Kidney (tissue), 14 donors: ENCODE measurements around the gene LRRC28. TPM values are rescaled to one million over a fixed set of nuclear protein-coding genes. Genes with fewer than 3 reads are reported as not detected.

Experiments used
- DNase-seq, 5 donors: peaks; one replicate each; pipeline ENCODE4 v3.0.0-alpha.2; 2013 to 2020
- FAIRE-seq: peaks from 2 replicates; lab custom pipeline; 2012; peaks lifted over from hg19 to GRCh38; lab: Jason Lieb, UNC
- H3K27ac ChIP-seq, 2 donors: one replicate each; pipeline ENCODE4 v1.7.0; 2013; ENCODE audit warnings: low read depth in 2 of 2, low read length in 2 of 2, inconsistent platforms in 1 of 2
- H3K27me3 ChIP-seq: one replicate; pipeline ENCODE4 v1.7.1; 2013; ENCODE audit warnings: low read length, inconsistent platforms; ENCODE audit not compliant: control insufficient read depth, insufficient read depth
- H3K36me3 ChIP-seq, 3 donors: one replicate each; pipeline versions ENCODE4 v1.7.0 to v1.7.1; 2013; ENCODE audit warnings: low read length in 3 of 3, control low read depth in 1 of 3, inconsistent platforms in 1 of 3; ENCODE audit not compliant: insufficient read depth in 3 of 3, control insufficient read depth in 2 of 3
- H3K4me1 ChIP-seq, 3 donors: one replicate each; pipeline versions ENCODE4 v1.7.0 to v1.7.1; 2013; ENCODE audit warnings: low read length in 3 of 3, inconsistent platforms in 1 of 3, low read depth in 1 of 3; ENCODE audit not compliant: control insufficient read depth in 2 of 3, insufficient read depth in 2 of 3
- H3K4me3 ChIP-seq, 3 donors: one replicate each; pipeline versions ENCODE4 v1.7.0 to v1.8.1; 2013; ENCODE audit warnings: low read length in 3 of 3, control low read depth in 1 of 3, inconsistent platforms in 1 of 3
- H3K9ac ChIP-seq, 3 donors: one replicate each; pipeline versions ENCODE4 v1.7.0 to v1.7.1; 2013; ENCODE audit warnings: low read length in 3 of 3, control low read depth in 1 of 3, inconsistent platforms in 1 of 3
- H3K9me3 ChIP-seq, 3 donors: one replicate each; pipeline versions ENCODE4 v1.7.0 to v1.7.1; 2013; ENCODE audit warnings: low read length in 3 of 3, control low read depth in 1 of 3, inconsistent platforms in 1 of 3; ENCODE audit not compliant: control insufficient read depth in 2 of 3, insufficient read depth in 1 of 3
- CTCF ChIP-seq: IDR thresholded peaks from 3 replicates; pipeline ENCODE4 v1.5.1; 2012; ENCODE audit warnings: mild to moderate bottlenecking, moderate library complexity, borderline replicate concordance; ENCODE audit not compliant: insufficient read depth; ENCODE audit errors: extremely low read depth
- intact Hi-C: fragments of 100-400 bp; cut with DNase I; formaldehyde crosslinking; loops from one replicate; pipeline ENCODE4 v1.11.1; 2022
- polyA plus RNA-seq: library from polyadenylated mRNA; stranded (reverse); fragments of 350-450 nt; fragmentation: Illumina TruSeq; extraction: RNeasy Lipid Tissue Mini Kit (QIAGEN cat#74804); gene quantifications from one replicate; pipeline ENCODE4 v1.2.3, GENCODE V29; 2014; ENCODE audit warnings: low read depth, low replicate concordance; ENCODE audit not compliant: insufficient read depth
- total RNA-seq: library from RNA; stranded (reverse); fragmentation: NEBNext Ultra II Directional; extraction: Animal tissue kit (Norgen Biotek cat#: 25700); gene quantifications from one replicate; pipeline ENCODE4 v1.2.1, GENCODE V29; 2021
- donor health status: control.
- donor health status: control.
- donor health status: control.
- donor health status: control.
- donor health status: control.
- donor health status: DM: yes; HTN: yes; CAD: no.
- donor health status: Normal renal cell carcinoma (clear cell type).

The LRRC28 gene
- total and polyA plus RNA-seq, 2 donors from 2014 or later, result 25.5 to 34.7 TPM

- H3K9ac ChIP-seq, result no peak overlapping the region
- no peaks in the 10 kb centered on the region for H3K9me3 ChIP-seq
- peak overlapping the region; percentile 66 to 68 for H3K27ac ChIP-seq
- intact Hi-C loops, result no loop called here
- peaks cover 3 to 56% (median 44%) of the 10 kb centered on the region in 3 donors for H3K4me1 ChIP-seq
- no peak for TF ChIP-seq CTCF
- peak in 4 of 5 donors; percentile 49 to 70 (median 60) for DNase-seq
- no peaks in the 10 kb centered on the region for H3K36me3 ChIP-seq
- no peak for FAIRE-seq
- H3K27me3 ChIP-seq, result no peaks in the 10 kb centered on the region
- H3K4me3 ChIP-seq, result no peak overlapping the region
These were observed 187.6 kb downstream of the LRRC28 start for GRCh38 chr15:99438691-99439523.

GRCh38 chr15:99439524-99439835 lies 188.2 kb downstream of the LRRC28 start:
- intact Hi-C loops, result no loop called here
- H3K4me1 ChIP-seq, result peaks cover 3 to 56% (median 44%) of the 10 kb centered on the region in 3 donors

GRCh38 chr15:99440029-99440428 lies 188.7 kb downstream of the LRRC28 start:
- no peaks in the 10 kb centered on the region for H3K27me3 ChIP-seq
- no peak for FAIRE-seq
- intact Hi-C loops, result no loop called here

More at GRCh38 chr15:99439524-99439835, 188.2 kb downstream of the LRRC28 start:
- DNase-seq (peak in 3 of 5 donors; percentile 5 to 48 (median 37)), FAIRE-seq (no peak)
- no peaks in the 10 kb centered on the region for H3K9me3 ChIP-seq
- H3K4me3 ChIP-seq, result no peak overlapping the region
- H3K9ac ChIP-seq, result no peak overlapping the region
- TF ChIP-seq CTCF, result no peak
- H3K27ac ChIP-seq, result no peak overlapping the region
- H3K27me3 ChIP-seq, result no peaks in the 10 kb centered on the region
- no peaks in the 10 kb centered on the region for H3K36me3 ChIP-seq

More at GRCh38 chr15:99440029-99440428, 188.7 kb downstream of the LRRC28 start:
- Histone ChIP-seq H3K36me3 (no peaks in the 10 kb centered on the region), H3K9ac (no peak overlapping the region), H3K9me3 (no peaks in the 10 kb centered on the region), H3K4me3 (no peak overlapping the region), H3K27ac (peak overlapping the region; percentile 47 to 71), H3K4me1 (peaks cover 3 to 51% (median 46%) of the 10 kb centered on the region in 3 donors)
- peak in 3 of 5 donors; percentile 6 to 41 (median 22) for DNase-seq
- no peak for TF ChIP-seq CTCF

Other genes starting within 250 kb of the LRRC28 start
- 1.1 TPM for gene PGPEP1L, start 243.7 kb upstream of the LRRC28 start, total RNA-seq
- 1.1 TPM for gene PGPEP1L, start 243.7 kb upstream of the LRRC28 start, polyA plus RNA-seq
- 23.2 TPM for gene SYNM, start 146.4 kb upstream of the LRRC28 start, total RNA-seq
- gene SYNM, start 146.4 kb upstream of the LRRC28 start, polyA plus RNA-seq, result 4.5 TPM
- gene TTC23, start 1.9 kb upstream of the LRRC28 start, total RNA-seq, result 23.6 TPM
- 11.2 TPM for gene TTC23, start 1.9 kb upstream of the LRRC28 start, polyA plus RNA-seq